Smooth muscle cell (in vitro differentiated cells): ENCODE measurements around the gene SLX9. TPM values are rescaled to one million over a fixed set of nuclear protein-coding genes. Genes with fewer than 3 reads are reported as not detected.

Experiments used
- DNase-seq: peaks from one replicate; lab custom pipeline; 2025; ENCODE audit not compliant: unreplicated experiment; lab: John Stamatoyannopoulos, UW
- H2AFZ ChIP-seq: fragments of 200-600 bp; sonication (generic); 2 replicates; pipeline ENCODE4 v1.6.0; 2016; ENCODE audit warnings: antibody characterized with exemption, low read depth, mild to moderate bottlenecking
- H3F3A ChIP-seq: fragments of 200-600 bp; sonication (generic); 2 replicates; pipeline ENCODE4 v1.6.0; 2017; ENCODE audit warnings: antibody characterized with exemption, low read depth
- H3K27ac ChIP-seq: fragments of 200-600 bp; sonication (generic); 2 replicates; pipeline ENCODE4 v1.5.1; 2016; ENCODE audit warnings: low read depth, mild to moderate bottlenecking
- H3K27me3 ChIP-seq: fragments of 200-600 bp; sonication (generic); 2 replicates; pipeline ENCODE4 v1.6.1; 2016; ENCODE audit warnings: low read depth, mild to moderate bottlenecking
- H3K36me3 ChIP-seq: fragments of 200-600 bp; sonication (generic); 2 replicates; pipeline ENCODE4 v1.5.1; 2016; ENCODE audit warnings: low read depth
- H3K4me1 ChIP-seq: fragments of 200-600 bp; sonication (generic); 2 replicates; pipeline ENCODE4 v1.5.1; 2016; ENCODE audit warnings: low read depth
- H3K4me2 ChIP-seq: fragments of 200-600 bp; sonication (generic); 2 replicates; pipeline ENCODE4 v1.6.0; 2016; ENCODE audit warnings: mild to moderate bottlenecking
- H3K4me3 ChIP-seq: fragments of 200-600 bp; sonication (generic); 2 replicates; pipeline ENCODE4 v1.5.1; 2016; ENCODE audit warnings: mild to moderate bottlenecking
- H3K79me2 ChIP-seq: fragments of 200-600 bp; sonication (generic); 2 replicates; pipeline ENCODE4 v1.6.0; 2016; ENCODE audit warnings: low read depth, mild to moderate bottlenecking
- H3K9ac ChIP-seq: fragments of 200-600 bp; sonication (generic); 2 replicates; pipeline ENCODE4 v1.6.0; 2016; ENCODE audit warnings: low read depth
- H3K9me3 ChIP-seq: fragments of 200-600 bp; sonication (generic); replicated peaks from 2 replicates; pipeline ENCODE4 v1.5.1; 2016; ENCODE audit warnings: low read depth
- H4K20me1 ChIP-seq: fragments of 200-600 bp; sonication (generic); 2 replicates; pipeline ENCODE4 v1.6.0; 2016; ENCODE audit warnings: low read depth
- CTCF ChIP-seq: fragments of 200-600 bp; sonication (generic); IDR thresholded peaks from 2 replicates; pipeline ENCODE4 v1.5.1; 2017; ENCODE audit warnings: borderline replicate concordance, mild to moderate bottlenecking, antibody characterized with exemption; ENCODE audit not compliant: insufficient read depth, poor library complexity, severe bottlenecking
- WGBS: methylation state at CpG from one replicate; pipeline ENCODE4 v1.1.7; 2016; ENCODE audit warnings: low lambda C conversion rate; 5-methylcytosine and 5-hydroxymethylcytosine counted together
- polyA plus RNA-seq: library from polyadenylated mRNA; unstranded; fragments of >200 nt; fragmentation: Nextera tagmentation; extraction: Ambion mirVana; gene quantifications from 2 replicates; pipeline ENCODE4 v1.2.1, GENCODE V29; 2016
- total RNA-seq: library from RNA; depleted of rRNA; stranded (reverse); fragments of >200 nt; gene quantifications from 2 replicates; pipeline ENCODE4 v1.2.3, GENCODE V29; 2014

SLX9 gene
- total and polyA plus RNA-seq, 2 experiments from 2014 or later, result 13.9 to 26.6 TPM

GRCh38 chr21:44992608-44993031 is 52.8 kb downstream of the SLX9 start:
- Histone ChIP-seq H2AFZ (no peak overlapping the region), H3F3A (no peaks in the 10 kb centered on the region), H3K9ac (no peak overlapping the region), H4K20me1 (no peaks in the 10 kb centered on the region), H3K4me3 (no peak overlapping the region), H3K9me3 (no peaks in the 10 kb centered on the region), H3K4me2 (no peak overlapping the region), H3K27me3 (no peaks in the 10 kb centered on the region), H3K79me2 (no peaks in the 10 kb centered on the region), H3K36me3 (no peaks in the 10 kb centered on the region), H3K4me1 (no peaks in the 10 kb centered on the region), H3K27ac (no peak overlapping the region)
- no peak for DNase-seq
- TF ChIP-seq CTCF, result no peak
- 94% methylated on average over 13 of the region's 13 CpGs for WGBS

- Histone ChIP-seq H2AFZ (no peak overlapping the region), H3K4me3 (no peak overlapping the region), H3K9ac (no peak overlapping the region), H3K79me2 (no peaks in the 10 kb centered on the region), H3K27ac (no peak overlapping the region), H3K4me2 (no peak overlapping the region), H4K20me1 (no peaks in the 10 kb centered on the region), H3F3A (no peaks in the 10 kb centered on the region), H3K27me3 (no peaks in the 10 kb centered on the region), H3K4me1 (no peaks in the 10 kb centered on the region), H3K36me3 (no peaks in the 10 kb centered on the region), H3K9me3 (no peaks in the 10 kb centered on the region)
- WGBS, result 93% methylated on average over 18 of the region's 20 CpGs
- no peak for DNase-seq
- TF ChIP-seq CTCF, result no peak
Observed at GRCh38 chr21:44993321-44994046, 53.7 kb downstream of the SLX9 start.

- Histone ChIP-seq H3K9me3 (no peaks in the 10 kb centered on the region), H3K36me3 (no peaks in the 10 kb centered on the region), H3K4me1 (no peaks in the 10 kb centered on the region), H2AFZ (no peak overlapping the region), H4K20me1 (no peaks in the 10 kb centered on the region), H3F3A (no peaks in the 10 kb centered on the region), H3K27ac (no peak overlapping the region), H3K4me3 (no peak overlapping the region), H3K27me3 (no peaks in the 10 kb centered on the region), H3K4me2 (no peak overlapping the region), H3K79me2 (no peaks in the 10 kb centered on the region), H3K9ac (no peak overlapping the region)
- DNase-seq, result no peak
- TF ChIP-seq CTCF, result no peak
- WGBS, result 86% methylated on average over 24 of the region's 24 CpGs
Observed at GRCh38 chr21:44994047-44994694, 54.3 kb downstream of the SLX9 start.
